Ascending aorta (tissue), 2 donors: ENCODE data around the gene BAG5. TPM values are rescaled to one million over a fixed set of nuclear protein-coding genes. Genes with fewer than 3 reads are reported as not detected.

ENCODE experiments used
- DNase-seq, 2 donors: peaks; one replicate each; pipeline ENCODE4 v3.0.0-alpha.2; 2019; ENCODE audit warnings: low spot score in 2 of 2
- H3K27ac ChIP-seq, 2 donors: fragments of 200-600 bp; sonication (generic); one replicate each; pipeline ENCODE4 v1.5.1; 2016 to 2017; ENCODE audit warnings: mild to moderate bottlenecking in 1 of 2
- H3K27me3 ChIP-seq: fragments of 200-600 bp; sonication (generic); one replicate; pipeline ENCODE4 v1.5.1; 2017
- H3K36me3 ChIP-seq, 2 donors: fragments of 200-600 bp; sonication (generic); one replicate each; pipeline ENCODE4 v1.5.1; 2016
- H3K4me1 ChIP-seq, 2 donors: fragments of 200-600 bp; sonication (generic); one replicate each; pipeline ENCODE4 v1.5.1; 2016 to 2017; ENCODE audit warnings: mild to moderate bottlenecking in 1 of 2
- H3K4me3 ChIP-seq, 2 donors: fragments of 200-600 bp; sonication (generic); one replicate each; pipeline ENCODE4 v1.5.1; 2016 to 2017; ENCODE audit warnings: mild to moderate bottlenecking in 1 of 2
- H3K9me3 ChIP-seq, 2 donors: fragments of 200-600 bp; sonication (generic); one replicate each; pipeline ENCODE4 v1.5.1; 2016
- intact Hi-C: fragments of 100-400 bp; cut with DNase I; formaldehyde crosslinking; loops from one replicate; pipeline ENCODE4 v1.15.1; 2023
- total RNA-seq: library from RNA; depleted of rRNA; stranded (reverse); fragments of >200 nt; gene quantifications from one replicate; pipeline ENCODE4 v1.1.0, GENCODE V29; 2016
- TF ChIP-seq, protein P1 (sequence below), 3 experiments: fragments of 200-600 bp in 2 of 3; fragments of 450-650 bp in 1 of 3; sonication (generic) in 2 of 3; IDR thresholded peaks; one replicate each; pipeline ENCODE4 v1.5.1; 2016 to 2019; ENCODE audit warnings: antibody characterized with exemption in 3 of 3, mild to moderate bottlenecking in 1 of 3, moderate library complexity in 1 of 3

Gene BAG5
- total RNA-seq, 1 donor from 2014 or later = 7.1 TPM

DNA sequence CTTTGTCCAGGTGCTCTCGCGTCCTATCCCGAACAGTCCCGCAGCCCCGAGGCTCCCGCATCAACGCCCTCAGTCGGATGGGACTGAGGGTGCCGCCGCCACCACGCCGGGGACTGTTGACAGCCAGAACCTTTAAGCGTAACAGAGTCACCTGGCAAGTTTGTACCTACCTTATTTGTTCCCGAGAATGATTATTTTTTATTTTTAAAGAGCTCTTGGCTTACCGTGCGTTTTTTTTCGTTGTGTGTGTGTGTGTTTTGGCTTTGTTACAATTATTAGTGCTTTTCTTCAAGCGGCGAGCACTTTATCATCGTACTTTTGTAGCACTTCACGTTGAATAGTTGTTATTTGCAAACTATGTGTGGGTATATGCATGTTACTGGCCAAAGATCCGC, 766 bp upstream of the BAG5 start:
- intact Hi-C loops = loop anchor here (2.0 to 5.0 kb wide), 2 partner anchors 66 to 154 kb away; partner anchors contain the start of genes KLC1, XRCC3 and ZFYVE21
- DNase-seq = no peak
- no peaks in the 10 kb centered on the region for H3K9me3 ChIP-seq
- H3K27ac ChIP-seq = peak overlapping the region; percentile 93 to 96
- peaks cover 18 to 19% of the 10 kb centered on the region in 2 donors for H3K36me3 ChIP-seq
- H3K27me3 ChIP-seq = no peaks in the 10 kb centered on the region
- H3K4me1 ChIP-seq = peaks cover 16 to 42% of the 10 kb centered on the region in 2 donors
- peak overlapping the region; percentile 81 to 90 for H3K4me3 ChIP-seq
- TF ChIP-seq, protein P1, sequence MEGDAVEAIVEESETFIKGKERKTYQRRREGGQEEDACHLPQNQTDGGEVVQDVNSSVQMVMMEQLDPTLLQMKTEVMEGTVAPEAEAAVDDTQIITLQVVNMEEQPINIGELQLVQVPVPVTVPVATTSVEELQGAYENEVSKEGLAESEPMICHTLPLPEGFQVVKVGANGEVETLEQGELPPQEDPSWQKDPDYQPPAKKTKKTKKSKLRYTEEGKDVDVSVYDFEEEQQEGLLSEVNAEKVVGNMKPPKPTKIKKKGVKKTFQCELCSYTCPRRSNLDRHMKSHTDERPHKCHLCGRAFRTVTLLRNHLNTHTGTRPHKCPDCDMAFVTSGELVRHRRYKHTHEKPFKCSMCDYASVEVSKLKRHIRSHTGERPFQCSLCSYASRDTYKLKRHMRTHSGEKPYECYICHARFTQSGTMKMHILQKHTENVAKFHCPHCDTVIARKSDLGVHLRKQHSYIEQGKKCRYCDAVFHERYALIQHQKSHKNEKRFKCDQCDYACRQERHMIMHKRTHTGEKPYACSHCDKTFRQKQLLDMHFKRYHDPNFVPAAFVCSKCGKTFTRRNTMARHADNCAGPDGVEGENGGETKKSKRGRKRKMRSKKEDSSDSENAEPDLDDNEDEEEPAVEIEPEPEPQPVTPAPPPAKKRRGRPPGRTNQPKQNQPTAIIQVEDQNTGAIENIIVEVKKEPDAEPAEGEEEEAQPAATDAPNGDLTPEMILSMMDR (IDR thresholded peaks at IDR 0.05) = no peak

DNA sequence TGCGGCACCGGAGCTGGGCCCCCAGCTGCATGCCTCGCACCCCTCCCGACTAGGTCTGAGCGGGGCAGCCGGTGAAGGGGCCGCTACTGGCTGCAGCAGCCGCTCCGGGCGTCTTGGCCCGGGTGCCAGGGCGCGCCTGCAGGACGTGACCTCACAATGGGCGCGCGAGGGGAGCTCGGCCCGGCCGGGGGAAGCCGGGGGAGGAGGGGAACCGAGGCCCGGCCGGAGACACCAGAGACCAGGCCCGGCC, 353 bp downstream of the BAG5 start:
- Histone ChIP-seq H3K27me3 (no peaks in the 10 kb centered on the region), H3K36me3 (peaks cover 18 to 29% of the 10 kb centered on the region in 2 donors), H3K4me3 (peak overlapping the region; percentile 81 to 90), H3K4me1 (peaks cover 16 to 50% of the 10 kb centered on the region in 2 donors), H3K27ac (peak overlapping the region; percentile 93 to 96), H3K9me3 (no peaks in the 10 kb centered on the region)
- TF ChIP-seq, protein P1 (IDR thresholded peaks at IDR 0.05) = no peak
- intact Hi-C loops = loop anchor here (2.0 to 5.0 kb wide), 2 partner anchors 67 to 155 kb away; partner anchors contain the start of genes KLC1, XRCC3 and ZFYVE21
- no peak for DNase-seq

DNA sequence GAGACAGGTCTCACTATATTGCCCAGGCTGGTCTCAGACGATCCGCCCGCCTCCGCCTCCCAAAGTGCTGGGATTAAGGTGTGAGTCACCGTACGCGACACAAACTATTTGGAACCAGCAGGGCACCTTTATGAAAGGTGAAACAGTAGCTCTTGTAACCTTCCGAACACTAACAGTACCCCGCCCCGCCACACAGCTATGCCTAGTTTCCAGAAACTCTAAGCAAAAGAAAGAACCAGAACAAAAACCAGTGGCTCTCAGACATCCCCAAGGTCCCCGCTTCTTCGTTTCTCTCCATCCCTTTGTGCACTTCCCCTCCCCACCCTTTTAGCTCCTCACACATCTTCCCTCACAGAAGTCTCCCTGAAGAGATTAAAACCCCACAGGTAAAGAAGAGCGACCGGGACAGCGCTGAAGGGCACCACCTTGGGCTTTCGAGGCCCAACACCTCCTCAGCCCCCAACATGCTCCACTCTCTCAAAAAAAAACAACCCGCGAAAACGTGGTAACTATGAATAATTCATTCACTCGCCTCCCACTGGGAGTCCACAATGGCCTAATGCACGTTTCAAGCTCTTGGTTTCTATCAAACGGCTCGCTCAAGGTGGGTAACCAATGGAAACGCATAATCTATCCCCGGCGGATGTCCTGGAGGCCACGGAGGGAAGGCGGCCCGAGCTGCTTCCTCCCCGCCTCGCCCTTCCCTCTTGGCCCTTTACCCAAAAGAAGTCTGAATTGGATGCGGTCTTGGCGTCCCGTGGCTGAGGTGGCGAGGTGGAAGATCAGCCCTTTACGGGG, 877 bp downstream of the BAG5 start:
- H3K36me3 ChIP-seq = peaks cover 18 to 29% of the 10 kb centered on the region in 2 donors
- H3K27me3 ChIP-seq = no peaks in the 10 kb centered on the region
- H3K4me1 ChIP-seq = peaks cover 16 to 50% of the 10 kb centered on the region in 2 donors
- intact Hi-C loops = loop anchor here (2.0 to 5.0 kb wide), 2 partner anchors 67 to 156 kb away; partner anchors contain the start of genes KLC1, XRCC3 and ZFYVE21
- H3K27ac ChIP-seq = peak overlapping the region; percentile 93 to 96
- peak overlapping the region; percentile 81 to 90 for H3K4me3 ChIP-seq
- TF ChIP-seq, protein P1 (IDR thresholded peaks at IDR 0.05) = no peak
- no peaks in the 10 kb centered on the region for H3K9me3 ChIP-seq
- DNase-seq = no peak

DNA sequence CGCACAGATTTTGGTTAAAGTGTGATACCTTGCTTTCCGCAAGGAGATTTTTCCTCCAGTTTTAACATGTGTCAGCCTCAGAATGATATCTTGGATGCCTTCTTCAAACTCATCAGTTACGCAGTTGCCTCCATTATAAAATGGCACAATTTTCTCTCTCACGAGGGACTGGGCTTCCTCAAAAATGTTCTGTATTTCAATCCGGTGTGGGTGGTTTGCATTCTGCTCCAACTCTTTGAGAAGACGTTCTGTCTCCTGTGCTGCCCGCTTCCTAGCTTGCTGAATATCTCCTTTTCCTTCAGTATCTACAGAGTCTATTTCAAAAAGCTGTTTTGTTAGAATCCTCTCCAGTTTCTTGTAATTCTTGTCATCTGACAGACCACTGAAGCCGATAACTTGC, 1.8 kb downstream of the BAG5 start:
- TF ChIP-seq, protein P1 (IDR thresholded peaks at IDR 0.05) = no peak
- H3K27me3 ChIP-seq = no peaks in the 10 kb centered on the region
- peaks cover 16 to 51% of the 10 kb centered on the region in 2 donors for H3K4me1 ChIP-seq
- DNase-seq = no peak
- intact Hi-C loops = loop anchor here (5.0 kb wide), 1 partner anchor 157 kb away; the partner anchor contains the start of genes XRCC3 and ZFYVE21
- peak overlapping the region in 1 of 2 donors; percentile 90 for H3K4me3 ChIP-seq
- H3K9me3 ChIP-seq = no peaks in the 10 kb centered on the region
- peaks cover 18 to 31% of the 10 kb centered on the region in 2 donors for H3K36me3 ChIP-seq
- H3K27ac ChIP-seq = peak overlapping the region; percentile 93 to 96

DNA sequence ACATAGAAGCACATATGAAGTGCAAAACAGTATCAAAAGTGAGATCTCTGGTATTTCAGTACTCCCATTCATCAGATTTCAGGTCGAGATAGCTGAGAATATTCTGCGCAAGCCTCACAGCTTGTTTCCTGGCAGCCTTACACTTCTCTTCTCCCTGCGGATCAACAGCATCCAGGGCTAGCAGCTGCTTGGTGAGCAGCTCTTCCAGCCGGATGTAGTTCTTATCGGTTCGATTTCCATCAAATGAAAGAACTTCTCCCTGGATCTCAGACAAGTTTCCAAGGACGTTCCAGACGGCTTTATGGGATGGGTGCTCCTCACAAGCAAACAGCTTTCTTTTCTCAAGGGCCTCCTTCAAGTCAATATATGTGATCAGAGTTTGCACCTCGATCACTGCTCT, 2.7 kb downstream of the BAG5 start:
- Histone ChIP-seq H3K4me3 (no peak overlapping the region), H3K27me3 (no peaks in the 10 kb centered on the region), H3K4me1 (peaks cover 16 to 48% of the 10 kb centered on the region in 2 donors), H3K36me3 (peaks cover 18 to 32% of the 10 kb centered on the region in 2 donors), H3K27ac (no peak overlapping the region), H3K9me3 (no peaks in the 10 kb centered on the region)
- intact Hi-C loops = loop anchor here (5.0 to 10.0 kb wide), 3 partner anchors 158 to 1245 kb away; partner anchors contain the start of genes EIF5, XRCC3, ZFYVE21 and ZNF839
- TF ChIP-seq, protein P1 (IDR thresholded peaks at IDR 0.05) = no peak
- DNase-seq = no peak
